ENCODE data around the gene KRT86. TPM values are rescaled to one million over a fixed set of nuclear protein-coding genes. Genes with fewer than 3 reads are reported as not detected.

Gene KRT86
- total and polyA plus RNA-seq, 2 experiments from 2014 or later, result 0.16 TPM; not detected in 1

DNA sequence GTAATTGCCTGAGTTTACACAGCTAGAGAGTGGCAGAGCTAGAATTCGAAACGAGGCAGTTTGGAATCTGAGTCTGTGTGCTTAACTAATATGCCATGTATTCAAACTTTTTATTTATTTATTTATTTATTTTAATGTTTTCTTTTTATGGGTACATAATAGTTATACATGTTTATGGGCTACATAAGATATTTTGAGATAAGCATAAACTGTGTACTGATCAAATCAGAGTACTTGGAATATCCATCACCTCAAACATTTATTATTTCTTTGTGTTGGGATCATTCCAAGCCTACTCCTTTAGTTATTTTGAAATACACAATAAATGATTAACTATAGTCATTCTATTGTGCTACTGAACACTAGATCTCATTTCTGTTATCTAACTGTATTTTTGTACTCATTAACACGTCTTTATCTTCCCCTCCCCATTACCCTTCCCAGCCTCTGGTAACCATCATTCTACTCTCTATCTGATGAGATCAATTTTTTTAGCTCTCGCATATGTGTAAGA is 24.3 kb downstream of the KRT86 start (continued):
- TF ChIP-seq, protein P1, sequence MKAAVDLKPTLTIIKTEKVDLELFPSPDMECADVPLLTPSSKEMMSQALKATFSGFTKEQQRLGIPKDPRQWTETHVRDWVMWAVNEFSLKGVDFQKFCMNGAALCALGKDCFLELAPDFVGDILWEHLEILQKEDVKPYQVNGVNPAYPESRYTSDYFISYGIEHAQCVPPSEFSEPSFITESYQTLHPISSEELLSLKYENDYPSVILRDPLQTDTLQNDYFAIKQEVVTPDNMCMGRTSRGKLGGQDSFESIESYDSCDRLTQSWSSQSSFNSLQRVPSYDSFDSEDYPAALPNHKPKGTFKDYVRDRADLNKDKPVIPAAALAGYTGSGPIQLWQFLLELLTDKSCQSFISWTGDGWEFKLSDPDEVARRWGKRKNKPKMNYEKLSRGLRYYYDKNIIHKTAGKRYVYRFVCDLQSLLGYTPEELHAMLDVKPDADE (IDR thresholded peaks at IDR 0.05), result no peak
- TF ChIP-seq, protein P2, sequence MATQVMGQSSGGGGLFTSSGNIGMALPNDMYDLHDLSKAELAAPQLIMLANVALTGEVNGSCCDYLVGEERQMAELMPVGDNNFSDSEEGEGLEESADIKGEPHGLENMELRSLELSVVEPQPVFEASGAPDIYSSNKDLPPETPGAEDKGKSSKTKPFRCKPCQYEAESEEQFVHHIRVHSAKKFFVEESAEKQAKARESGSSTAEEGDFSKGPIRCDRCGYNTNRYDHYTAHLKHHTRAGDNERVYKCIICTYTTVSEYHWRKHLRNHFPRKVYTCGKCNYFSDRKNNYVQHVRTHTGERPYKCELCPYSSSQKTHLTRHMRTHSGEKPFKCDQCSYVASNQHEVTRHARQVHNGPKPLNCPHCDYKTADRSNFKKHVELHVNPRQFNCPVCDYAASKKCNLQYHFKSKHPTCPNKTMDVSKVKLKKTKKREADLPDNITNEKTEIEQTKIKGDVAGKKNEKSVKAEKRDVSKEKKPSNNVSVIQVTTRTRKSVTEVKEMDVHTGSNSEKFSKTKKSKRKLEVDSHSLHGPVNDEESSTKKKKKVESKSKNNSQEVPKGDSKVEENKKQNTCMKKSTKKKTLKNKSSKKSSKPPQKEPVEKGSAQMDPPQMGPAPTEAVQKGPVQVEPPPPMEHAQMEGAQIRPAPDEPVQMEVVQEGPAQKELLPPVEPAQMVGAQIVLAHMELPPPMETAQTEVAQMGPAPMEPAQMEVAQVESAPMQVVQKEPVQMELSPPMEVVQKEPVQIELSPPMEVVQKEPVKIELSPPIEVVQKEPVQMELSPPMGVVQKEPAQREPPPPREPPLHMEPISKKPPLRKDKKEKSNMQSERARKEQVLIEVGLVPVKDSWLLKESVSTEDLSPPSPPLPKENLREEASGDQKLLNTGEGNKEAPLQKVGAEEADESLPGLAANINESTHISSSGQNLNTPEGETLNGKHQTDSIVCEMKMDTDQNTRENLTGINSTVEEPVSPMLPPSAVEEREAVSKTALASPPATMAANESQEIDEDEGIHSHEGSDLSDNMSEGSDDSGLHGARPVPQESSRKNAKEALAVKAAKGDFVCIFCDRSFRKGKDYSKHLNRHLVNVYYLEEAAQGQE (IDR thresholded peaks at IDR 0.05; ENCODE audit: unreplicated experiment), result no peak
- TF ChIP-seq ZNF331 (CRISPR knock-in tag; IDR thresholded peaks at IDR 0.05; ENCODE audit: low read depth) (no peak), STAT1 (IDR thresholded peaks at IDR 0.05; ENCODE audit: unreplicated experiment) (no peak), POLR2AphosphoS5 (IDR thresholded peaks at IDR 0.05; ENCODE audit: low read depth) (no peak)

DNA sequence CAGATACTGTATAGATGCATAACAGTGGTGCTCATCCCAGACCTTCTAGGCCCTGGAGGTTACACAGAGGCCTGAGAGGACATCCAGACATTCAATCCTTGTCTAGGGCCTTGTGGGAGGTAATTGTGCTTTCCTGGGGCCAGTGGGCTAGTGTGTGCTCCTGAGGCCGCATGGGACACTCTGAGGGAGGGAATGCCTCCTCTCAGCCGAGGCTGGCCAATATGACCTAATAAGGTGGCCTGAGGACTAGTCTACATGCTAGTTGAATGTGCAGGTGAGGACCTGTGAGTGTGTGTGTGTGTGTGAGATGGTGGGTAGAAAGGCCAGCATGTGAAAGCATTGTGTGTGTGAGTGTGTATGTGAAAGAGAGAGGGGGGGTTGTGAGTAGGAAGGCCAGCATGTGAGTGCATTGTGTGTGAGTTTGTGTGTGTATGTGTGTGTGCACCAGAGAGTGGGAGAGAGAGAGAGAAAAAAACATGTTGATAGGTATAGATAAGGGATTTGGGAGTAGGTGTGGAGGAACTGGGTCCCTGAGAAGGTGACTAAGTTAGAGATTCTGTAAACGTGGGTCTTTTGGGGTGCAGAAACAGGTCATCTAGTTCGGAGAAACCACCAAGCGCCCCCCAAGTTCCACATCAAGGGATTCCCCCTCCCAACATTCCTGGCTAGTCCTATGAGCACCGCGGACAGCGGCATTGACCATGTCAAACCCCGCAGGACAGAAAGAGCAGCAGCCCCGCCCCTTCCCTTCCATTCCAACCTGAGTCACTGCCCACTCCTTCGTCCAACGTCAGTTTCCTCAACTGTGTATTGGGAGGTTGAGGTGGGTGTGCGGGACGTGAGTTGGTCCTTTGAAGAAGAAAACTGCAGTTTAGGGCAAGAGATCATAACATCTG is 26.6 kb downstream of the KRT86 start:
- Histone ChIP-seq H4K20me1 (replicated peaks; ENCODE audit: insufficient read depth) (no peaks in the 10 kb centered on the region), H3K4me3 (no peak overlapping the region), H3K27me3 (ENCODE audit: insufficient read depth) (no peaks in the 10 kb centered on the region), H3K79me2 (replicated peaks; ENCODE audit: insufficient read depth) (no peaks in the 10 kb centered on the region), H3K4me1 (ENCODE audit: insufficient read depth) (no peaks in the 10 kb centered on the region), H3F3A (replicated peaks; ENCODE audit: low read depth) (no peaks in the 10 kb centered on the region), H3K36me3 (ENCODE audit: insufficient read depth) (no peaks in the 10 kb centered on the region), H2AFZ (no peak overlapping the region), H3K4me2 (no peak overlapping the region), H3K27ac (ENCODE audit: low read depth) (no peak overlapping the region), H3K9me2 (ENCODE audit: insufficient read depth) (no peaks in the 10 kb centered on the region)
- TF ChIP-seq, protein P2 (IDR thresholded peaks at IDR 0.05; ENCODE audit: unreplicated experiment), result peak; percentile 80
- TF ChIP-seq, protein P3, sequence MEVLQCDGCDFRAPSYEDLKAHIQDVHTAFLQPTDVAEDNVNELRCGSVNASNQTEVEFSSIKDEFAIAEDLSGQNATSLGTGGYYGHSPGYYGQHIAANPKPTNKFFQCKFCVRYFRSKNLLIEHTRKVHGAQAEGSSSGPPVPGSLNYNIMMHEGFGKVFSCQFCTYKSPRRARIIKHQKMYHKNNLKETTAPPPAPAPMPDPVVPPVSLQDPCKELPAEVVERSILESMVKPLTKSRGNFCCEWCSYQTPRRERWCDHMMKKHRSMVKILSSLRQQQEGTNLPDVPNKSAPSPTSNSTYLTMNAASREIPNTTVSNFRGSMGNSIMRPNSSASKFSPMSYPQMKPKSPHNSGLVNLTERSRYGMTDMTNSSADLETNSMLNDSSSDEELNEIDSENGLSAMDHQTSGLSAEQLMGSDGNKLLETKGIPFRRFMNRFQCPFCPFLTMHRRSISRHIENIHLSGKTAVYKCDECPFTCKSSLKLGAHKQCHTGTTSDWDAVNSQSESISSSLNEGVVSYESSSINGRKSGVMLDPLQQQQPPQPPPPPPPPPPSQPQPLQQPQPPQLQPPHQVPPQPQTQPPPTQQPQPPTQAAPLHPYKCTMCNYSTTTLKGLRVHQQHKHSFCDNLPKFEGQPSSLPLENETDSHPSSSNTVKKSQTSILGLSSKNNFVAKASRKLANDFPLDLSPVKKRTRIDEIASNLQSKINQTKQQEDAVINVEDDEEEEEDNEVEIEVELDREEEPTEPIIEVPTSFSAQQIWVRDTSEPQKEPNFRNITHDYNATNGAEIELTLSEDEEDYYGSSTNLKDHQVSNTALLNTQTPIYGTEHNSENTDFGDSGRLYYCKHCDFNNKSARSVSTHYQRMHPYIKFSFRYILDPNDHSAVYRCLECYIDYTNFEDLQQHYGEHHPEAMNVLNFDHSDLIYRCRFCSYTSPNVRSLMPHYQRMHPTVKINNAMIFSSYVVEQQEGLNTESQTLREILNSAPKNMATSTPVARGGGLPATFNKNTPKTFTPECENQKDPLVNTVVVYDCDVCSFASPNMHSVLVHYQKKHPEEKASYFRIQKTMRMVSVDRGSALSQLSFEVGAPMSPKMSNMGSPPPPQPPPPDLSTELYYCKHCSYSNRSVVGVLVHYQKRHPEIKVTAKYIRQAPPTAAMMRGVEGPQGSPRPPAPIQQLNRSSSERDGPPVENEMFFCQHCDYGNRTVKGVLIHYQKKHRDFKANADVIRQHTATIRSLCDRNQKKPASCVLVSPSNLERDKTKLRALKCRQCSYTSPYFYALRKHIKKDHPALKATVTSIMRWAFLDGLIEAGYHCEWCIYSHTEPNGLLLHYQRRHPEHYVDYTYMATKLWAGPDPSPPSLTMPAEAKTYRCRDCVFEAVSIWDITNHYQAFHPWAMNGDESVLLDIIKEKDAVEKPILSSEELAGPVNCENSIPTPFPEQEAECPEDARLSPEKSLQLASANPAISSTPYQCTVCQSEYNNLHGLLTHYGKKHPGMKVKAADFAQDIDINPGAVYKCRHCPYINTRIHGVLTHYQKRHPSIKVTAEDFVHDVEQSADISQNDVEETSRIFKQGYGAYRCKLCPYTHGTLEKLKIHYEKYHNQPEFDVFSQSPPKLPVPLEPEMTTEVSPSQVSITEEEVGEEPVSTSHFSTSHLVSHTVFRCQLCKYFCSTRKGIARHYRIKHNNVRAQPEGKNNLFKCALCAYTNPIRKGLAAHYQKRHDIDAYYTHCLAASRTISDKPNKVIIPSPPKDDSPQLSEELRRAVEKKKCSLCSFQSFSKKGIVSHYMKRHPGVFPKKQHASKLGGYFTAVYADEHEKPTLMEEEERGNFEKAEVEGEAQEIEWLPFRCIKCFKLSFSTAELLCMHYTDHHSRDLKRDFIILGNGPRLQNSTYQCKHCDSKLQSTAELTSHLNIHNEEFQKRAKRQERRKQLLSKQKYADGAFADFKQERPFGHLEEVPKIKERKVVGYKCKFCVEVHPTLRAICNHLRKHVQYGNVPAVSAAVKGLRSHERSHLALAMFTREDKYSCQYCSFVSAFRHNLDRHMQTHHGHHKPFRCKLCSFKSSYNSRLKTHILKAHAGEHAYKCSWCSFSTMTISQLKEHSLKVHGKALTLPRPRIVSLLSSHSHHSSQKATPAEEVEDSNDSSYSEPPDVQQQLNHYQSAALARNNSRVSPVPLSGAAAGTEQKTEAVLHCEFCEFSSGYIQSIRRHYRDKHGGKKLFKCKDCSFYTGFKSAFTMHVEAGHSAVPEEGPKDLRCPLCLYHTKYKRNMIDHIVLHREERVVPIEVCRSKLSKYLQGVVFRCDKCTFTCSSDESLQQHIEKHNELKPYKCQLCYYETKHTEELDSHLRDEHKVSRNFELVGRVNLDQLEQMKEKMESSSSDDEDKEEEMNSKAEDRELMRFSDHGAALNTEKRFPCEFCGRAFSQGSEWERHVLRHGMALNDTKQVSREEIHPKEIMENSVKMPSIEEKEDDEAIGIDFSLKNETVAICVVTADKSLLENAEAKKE (CRISPR knock-in tag; IDR thresholded peaks at IDR 0.05), result no peak
- no peak overlapping the region for H3K27ac Mint-ChIP-seq
- peaks cover 10% of the 10 kb centered on the region for H3K4me1 Mint-ChIP-seq
- H3K27me3 Mint-ChIP-seq (ENCODE audit: insufficient read depth, low read depth, poor library complexity), result peaks cover 9% of the 10 kb centered on the region
- no peak overlapping the region for H3K4me3 Mint-ChIP-seq
- no peaks in the 10 kb centered on the region for H3K36me3 Mint-ChIP-seq (ENCODE audit: low read depth)
- DNase-seq (ENCODE audit: low spot score) (peak; percentile 62), ATAC-seq (peak; percentile 71)
- no peaks in the 10 kb centered on the region for H3K9me3 Mint-ChIP-seq
